Inflammatory macrophage treated with lipopolysaccharide for 4 hours (primary cell): ENCODE data around the gene RPUSD4.
"Not testable (repeated sequence)": the region's sequence is repeated elsewhere in the genome, so short reads cannot be mapped to it uniquely, and the experiment has no call there.

Experiments used
- DNase-seq: peaks from one replicate; pipeline ENCODE4 v3.0.0-alpha.2; 2020

RPUSD4 gene

DNA sequence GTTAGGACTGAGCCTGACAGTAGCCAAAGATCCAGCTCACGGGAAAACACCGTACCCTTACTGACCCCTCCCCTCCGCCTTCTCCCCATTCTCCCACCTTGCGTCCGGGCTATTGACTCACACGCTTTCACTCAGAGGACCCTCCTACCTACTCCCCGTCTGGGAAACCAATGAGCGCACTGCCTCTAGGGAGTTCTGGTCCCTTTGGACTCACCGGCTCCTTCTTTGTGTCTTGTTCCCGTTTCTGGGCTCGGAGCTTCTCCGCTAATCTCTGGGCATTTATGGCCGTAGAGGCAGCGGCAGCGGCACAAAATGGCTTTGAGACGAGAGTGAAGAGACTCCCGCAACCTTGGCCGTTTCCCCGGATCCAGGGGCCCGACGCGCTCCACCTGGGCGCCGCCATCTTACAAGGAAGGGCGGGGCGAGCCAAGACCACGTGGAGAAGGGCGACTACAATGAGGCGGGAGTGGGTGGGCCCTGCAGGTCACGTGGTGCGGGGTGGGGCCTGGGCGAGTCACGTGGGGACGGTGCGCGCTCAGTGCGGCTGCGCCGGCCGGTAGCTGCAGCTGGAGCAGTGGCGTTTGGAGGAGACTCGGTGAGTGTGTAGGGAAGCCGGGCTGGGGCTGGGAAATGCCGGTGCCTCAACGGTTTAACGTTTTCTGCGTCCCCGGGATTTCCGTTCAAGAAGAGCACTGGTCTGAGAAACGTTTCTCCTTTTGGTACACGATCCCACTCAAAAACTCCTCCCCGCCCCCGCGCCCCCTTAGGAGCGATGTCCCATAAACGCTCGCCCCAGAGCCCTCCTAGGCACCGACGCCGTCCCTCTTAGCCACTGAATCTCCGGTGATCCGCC lies at the start of gene RPUSD4, which contains the start of gene FAM118B:
RPUSD4 (minus strand) TSS at position 415 of the 853 bp plus-strand sequence; CDS start at position 403, 12 bp downstream.
FAM118B (plus strand) TSS at position 547 of the 853 bp plus-strand sequence. CDS start 23,220 bp downstream, outside the sequence.
- peak; percentile 98 for DNase-seq

DNA sequence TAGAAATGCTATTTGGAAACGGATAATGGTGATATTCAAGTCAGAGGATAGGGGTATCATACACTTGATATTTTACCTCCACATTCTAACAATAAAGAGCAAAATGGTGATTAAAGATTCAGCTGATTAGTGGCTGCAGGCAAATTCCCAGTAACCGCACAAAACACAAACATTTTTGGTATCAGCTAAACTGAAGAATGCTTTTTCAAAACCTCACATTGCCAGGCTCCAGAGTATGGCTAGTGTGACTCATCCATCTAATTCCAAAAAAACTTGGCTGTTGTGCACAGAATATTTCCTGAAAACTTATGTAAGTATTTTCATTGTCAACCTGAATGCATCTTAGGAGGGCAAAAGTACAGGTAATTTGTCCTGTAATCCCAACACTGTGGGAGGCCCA lies 46.3 kb upstream of the RPUSD4 start:
- no peak for DNase-seq

DNA sequence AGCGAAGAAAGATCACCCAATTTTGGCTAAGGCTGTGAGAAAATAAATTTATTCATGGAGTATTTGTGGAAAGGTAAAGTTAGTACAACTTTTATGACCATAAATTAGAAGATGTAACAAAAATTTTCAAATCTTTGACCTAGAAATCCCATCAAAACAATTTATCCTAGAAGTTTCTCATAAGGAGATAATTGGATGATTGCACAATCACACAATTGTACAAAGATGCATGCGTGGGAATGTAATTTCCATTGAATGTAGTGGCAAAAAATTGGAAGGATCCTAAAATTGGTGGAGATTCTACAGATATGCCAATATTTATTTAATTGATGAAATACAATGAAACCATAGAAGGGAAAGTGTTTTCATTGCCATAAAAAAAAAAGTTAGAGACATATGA lies 45.7 kb upstream of the RPUSD4 start:
- no peak for DNase-seq

DNA sequence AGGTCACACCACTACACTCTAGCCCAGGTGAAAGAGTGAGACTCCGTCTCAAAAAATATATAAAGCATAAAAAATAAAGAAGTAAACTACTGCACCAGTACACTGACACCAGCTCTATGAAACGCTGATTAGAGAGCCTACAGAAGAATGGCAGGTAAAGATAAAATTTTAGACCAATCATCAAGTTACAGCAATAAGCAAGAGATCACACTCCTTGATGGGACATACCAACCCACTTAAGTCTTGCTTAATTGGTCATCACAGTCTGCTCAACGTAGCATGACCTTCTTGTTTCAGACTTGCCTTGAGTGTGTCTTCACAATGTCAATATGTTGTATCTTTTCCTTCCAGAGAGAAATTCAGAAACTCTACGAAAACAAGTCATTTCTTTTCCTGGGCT lies 44.8 kb upstream of the RPUSD4 start:
- no peak for DNase-seq

GRCh38 chr11:126255507-126255906 lies 44.1 kb upstream of the RPUSD4 start:
- not testable (repeated sequence) for DNase-seq

GRCh38 chr11:126254819-126255218 lies 43.4 kb upstream of the RPUSD4 start:
- no peak for DNase-seq

DNA sequence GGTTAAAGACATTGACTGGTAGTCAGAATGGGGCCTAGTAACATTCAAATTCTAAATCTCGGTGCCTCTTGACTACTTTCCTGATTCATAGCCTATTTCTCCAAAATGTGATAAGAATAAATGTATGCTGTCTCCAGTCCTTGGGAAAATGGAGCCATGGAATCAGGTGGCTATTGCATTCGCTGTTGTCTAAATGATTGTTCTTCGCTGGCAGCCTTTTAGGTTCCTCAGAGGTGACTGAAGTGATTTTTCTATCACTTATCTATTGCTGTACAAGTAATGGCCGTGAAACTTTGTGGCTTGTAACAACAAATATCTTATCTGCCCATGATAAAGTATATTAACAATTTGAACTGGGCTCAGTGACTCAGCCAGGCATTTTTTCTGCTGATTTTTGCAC lies 41.8 kb upstream of the RPUSD4 start:
- no peak for DNase-seq

GRCh38 chr11:126246636-126247035 lies 35.2 kb upstream of the RPUSD4 start:
- DNase-seq = no peak

DNA sequence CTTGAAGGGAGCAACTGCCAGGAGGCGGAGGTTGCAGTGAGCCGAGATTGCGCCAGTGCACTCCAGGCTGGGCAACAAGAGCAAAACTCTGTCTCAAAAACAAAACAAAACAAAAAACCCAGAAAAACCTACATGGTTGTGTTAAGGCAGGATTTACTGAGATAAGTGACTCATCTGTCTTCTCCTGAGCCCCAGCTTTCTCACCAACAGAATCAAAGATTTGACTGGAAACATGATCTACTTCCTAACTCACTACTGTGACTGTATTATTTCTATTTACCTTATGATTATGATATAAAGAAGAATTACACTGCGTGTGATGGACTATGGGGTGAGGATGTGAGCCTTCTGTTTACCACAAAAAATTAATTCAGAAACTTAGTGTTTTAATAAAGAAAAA lies 21.9 kb upstream of the RPUSD4 start:
- no peak for DNase-seq

- no peak for DNase-seq
Measured at GRCh38 chr11:126232683-126233082, 21.2 kb upstream of the RPUSD4 start.

GRCh38 chr11:126231725-126232459 lies 20.4 kb upstream of the RPUSD4 start:
- no peak for DNase-seq

DNA sequence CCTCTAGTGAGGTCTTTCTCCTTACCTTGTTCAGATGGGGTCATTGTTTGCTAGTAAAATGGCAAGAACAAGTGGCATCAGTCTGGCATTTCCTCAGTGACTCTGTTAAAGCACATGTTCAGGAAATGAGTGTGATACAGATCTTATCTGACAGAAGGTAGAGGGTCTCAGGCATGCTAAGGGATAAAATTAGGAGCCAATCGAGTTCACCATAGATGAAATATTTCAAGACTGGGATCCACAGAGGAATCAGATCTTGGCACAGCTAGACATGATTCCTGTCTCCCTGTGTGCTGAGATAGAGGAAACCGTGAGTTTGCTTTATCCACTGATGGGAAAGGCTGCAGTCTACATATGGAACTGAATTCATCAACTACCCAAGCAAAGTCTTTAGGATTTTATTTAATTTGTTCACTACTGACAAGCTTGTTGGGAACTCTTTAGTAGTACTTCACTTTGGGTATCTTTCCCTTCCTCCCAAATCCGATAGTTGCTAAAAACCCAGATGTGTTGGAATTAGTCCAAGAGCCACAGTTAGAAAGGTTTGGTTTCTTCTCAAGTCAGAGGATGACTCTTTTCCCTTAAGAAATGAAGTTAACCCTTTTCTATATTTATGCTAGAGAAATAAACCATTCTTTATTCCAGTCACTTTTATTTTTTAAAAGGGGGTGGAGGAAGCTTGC lies 18.5 kb upstream of the RPUSD4 start:
- DNase-seq = no peak

GRCh38 chr11:126226334-126227084 lies 15.1 kb upstream of the RPUSD4 start:
- no peak for DNase-seq

- DNase-seq = no peak
Measured at GRCh38 chr11:126225295-126225665, 13.8 kb upstream of the RPUSD4 start.

DNA sequence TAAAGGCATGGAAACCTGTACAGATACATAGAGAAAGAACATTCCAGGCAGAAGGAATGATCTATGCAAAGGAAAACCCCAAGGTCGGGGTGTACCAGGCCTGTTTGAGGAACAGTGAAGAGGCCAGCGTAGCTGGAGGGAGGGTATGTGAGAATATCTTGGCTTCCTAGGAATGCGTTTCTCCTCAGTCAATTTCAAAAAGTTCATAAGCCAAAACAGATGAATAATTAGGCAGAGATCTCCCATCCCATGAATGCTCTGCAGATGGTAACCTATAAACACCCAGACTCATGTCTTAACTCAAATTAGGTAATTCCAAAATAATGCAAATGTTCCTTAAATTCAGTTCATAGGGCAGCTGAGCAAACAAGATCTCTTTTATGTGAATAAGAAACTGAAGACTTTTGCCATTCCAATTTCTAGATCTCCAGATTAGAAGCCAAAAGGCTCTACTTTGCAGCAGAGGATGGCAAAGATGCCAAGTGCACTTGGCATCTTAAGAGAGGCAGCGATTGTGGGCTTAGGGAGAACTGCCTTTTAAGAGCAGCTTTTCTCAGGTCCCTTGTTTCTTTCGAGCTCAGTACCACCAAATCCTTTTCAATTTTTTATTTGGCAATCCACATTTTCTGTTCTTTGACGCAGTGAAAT lies 13.3 kb upstream of the RPUSD4 start:
- DNase-seq = no peak

DNA sequence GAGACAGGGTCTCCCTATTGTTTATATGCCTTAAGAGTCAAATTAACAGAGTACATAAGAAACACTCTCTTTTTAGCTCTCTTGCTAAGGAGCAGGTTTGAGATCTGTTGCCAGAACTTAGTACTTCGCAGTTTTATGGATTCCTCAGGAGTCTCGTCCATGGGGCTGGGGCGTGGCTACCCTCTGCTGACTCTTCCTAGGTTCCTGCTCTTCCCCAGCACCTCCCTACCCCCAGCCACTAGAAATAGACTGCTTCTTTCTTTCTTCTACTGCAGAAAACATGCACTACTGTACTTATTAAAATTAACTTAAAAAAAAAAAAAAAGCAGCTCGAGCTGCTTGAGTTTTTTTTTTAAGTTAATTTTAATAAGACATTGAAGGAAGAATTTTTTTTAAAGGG lies 8.1 kb upstream of the RPUSD4 start:
- no peak for DNase-seq

- no peak for DNase-seq
Measured at GRCh38 chr11:126217491-126217890, 6.0 kb upstream of the RPUSD4 start.

DNA sequence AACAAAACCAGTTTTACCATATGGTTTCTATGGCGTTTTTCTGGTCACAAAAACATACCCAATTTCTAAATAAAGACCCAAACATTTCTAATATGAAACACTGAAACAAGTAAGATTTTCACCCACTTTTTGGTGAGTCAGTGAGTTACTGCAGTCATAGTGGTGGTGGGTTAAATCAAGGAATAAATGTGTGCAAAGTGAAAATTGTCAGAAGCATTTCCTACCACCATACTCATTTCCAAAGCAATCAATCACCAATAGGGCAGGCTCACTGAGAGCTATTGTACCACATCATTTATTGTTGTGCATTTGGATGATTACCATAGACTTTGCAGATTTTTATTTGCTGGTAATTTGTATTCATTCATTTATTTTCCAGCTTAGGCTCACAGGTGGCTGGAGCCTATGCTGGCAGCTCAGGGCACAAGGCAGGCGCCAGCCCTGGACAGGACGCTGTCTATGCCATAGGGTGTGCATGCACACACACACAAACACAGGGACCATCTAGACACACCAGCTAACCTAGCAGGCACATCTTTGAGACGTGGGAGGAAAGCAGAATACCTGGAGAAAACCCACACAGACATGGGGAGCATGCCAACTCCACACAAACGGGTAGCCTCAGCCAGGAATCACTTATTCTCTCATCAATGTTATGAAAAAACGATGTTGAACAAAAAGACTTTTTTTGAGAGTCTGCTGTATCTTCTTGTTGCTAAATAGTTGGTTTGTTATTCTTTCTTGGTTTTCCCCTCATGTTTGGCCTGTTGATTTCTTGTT lies 5.3 kb upstream of the RPUSD4 start:
- DNase-seq = no peak

- DNase-seq = no peak
Measured at GRCh38 chr11:126214841-126215240, 3.4 kb upstream of the RPUSD4 start.

DNA sequence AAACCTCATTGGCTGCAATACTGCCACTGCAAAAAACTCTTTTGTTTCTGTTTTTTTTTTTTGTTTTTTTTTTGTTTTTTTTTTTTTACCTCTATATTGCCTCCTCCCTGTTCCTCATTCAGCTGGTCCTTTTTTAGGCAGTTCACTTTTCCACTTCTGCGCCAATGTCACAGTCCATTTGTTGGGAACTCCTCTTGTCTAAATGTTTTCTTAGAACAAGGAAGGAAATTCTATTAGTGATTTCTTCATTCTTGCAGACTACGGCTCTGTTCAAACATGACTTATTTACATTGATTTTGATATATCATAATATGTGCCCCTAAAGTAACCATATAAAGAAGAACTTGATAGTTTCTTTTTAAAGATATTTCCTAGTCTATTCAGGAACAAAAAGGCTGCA lies 3.0 kb upstream of the RPUSD4 start:
- peak; percentile 64 for DNase-seq

- DNase-seq = no peak
Measured at GRCh38 chr11:126212089-126212660, 725 bp upstream of the RPUSD4 start.
